ENCODE measurements around the gene SPDYE4.

The SPDYE4 gene

DNA sequence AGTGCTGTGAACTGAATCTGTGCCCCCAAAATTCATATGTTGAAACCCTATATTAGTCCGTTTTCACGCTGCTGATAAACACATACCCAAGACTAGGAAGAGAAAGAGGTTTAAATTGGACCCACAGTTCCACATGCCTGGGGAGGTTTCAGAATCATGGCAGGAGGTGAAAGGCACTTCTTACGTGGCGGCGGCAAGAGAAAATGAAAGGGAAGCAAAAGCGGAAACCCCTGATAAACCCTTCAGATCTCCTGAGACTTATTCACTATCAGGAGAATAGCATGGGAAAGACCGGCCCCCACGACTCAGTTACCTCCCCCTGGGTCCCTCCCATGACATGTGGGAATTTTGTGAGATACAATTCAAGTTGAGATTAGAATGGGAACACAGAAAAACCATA lies 3.7 kb upstream of the SPDYE4 start:
- Histone ChIP-seq H3K9me3 (ENCODE audit: low read length) (peaks cover 2% of the 10 kb centered on the region), H3K4me3 (ENCODE audit: low read length) (no peak overlapping the region), H3K4me1 (ENCODE audit: insufficient read depth, low read length) (no peaks in the 10 kb centered on the region), H3K36me3 (ENCODE audit: insufficient read depth, low read length) (no peaks in the 10 kb centered on the region), H2AFZ (ENCODE audit: low read depth, low read length) (no peak overlapping the region), H3K27me3 (ENCODE audit: insufficient read depth, low read length) (peaks cover 4% of the 10 kb centered on the region)

DNA sequence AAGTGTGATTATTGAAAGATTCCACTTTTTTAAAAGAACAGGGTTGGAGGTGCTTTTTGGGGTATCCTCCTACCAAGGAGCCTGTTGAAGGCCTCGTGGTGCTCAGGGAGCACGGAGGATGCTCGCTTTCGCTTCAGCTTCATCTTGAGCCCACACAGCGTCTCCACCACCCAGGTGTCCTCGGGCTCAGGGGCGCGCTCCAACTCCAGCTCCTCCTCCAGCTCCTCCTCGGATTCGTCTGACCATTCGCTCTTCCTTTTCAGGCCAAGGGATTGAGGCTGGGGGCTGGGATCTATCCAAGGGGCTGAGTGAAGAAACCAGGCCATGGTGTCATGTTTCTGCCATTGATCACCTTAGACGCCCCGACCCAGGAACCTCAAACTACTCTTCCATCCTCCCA lies 1.2 kb downstream of the SPDYE4 start:
- H2AFZ ChIP-seq (ENCODE audit: low read depth, low read length): no peak overlapping the region
- H3K4me1 ChIP-seq (ENCODE audit: insufficient read depth, low read length): no peaks in the 10 kb centered on the region
- no peak overlapping the region for H3K4me3 ChIP-seq (ENCODE audit: low read length)
- H3K9me3 ChIP-seq (ENCODE audit: low read length): peaks cover 3% of the 10 kb centered on the region
- H3K27me3 ChIP-seq (ENCODE audit: insufficient read depth, low read length): peaks cover 15% of the 10 kb centered on the region
- no peaks in the 10 kb centered on the region for H3K36me3 ChIP-seq (ENCODE audit: insufficient read depth, low read length)

DNA sequence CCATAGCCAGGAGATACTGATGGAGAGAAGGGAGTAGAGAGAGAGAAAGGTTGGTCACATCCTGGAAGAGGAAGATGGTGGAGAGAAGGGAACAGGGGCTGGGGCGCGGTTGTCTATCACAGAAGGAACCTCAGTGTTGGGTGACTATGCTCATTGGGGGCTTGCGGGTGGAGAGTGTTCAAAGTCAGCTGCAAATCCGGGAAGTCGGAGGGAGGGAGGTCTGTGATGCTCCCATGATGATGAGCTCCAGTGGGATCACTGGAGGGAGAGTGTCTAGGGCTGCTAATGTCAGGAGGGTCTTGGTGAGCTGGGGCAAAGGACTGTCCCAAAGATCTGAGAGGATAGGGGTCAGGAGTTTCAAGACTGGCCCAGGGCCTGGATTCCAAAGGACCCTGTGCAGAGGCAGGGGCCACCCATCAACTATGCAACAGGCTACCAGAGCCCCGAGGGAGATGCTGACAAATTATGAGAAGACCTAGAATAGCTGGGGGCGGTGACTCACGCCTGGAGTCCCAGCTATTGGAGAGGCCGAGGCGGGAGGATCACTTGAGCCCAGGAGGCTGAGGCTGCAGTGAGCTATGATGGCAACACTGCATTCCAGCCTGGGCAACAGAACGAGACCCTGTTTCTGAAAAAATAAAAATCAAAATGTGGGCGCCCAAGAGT lies 2.6 kb downstream of the SPDYE4 start:
- Histone ChIP-seq H2AFZ (ENCODE audit: low read depth, low read length) (no peak overlapping the region), H3K4me3 (ENCODE audit: low read length) (no peak overlapping the region), H3K27me3 (ENCODE audit: insufficient read depth, low read length) (peaks cover 15% of the 10 kb centered on the region), H3K4me1 (ENCODE audit: insufficient read depth, low read length) (no peaks in the 10 kb centered on the region), H3K9me3 (ENCODE audit: low read length) (peaks cover 3% of the 10 kb centered on the region), H3K36me3 (ENCODE audit: insufficient read depth, low read length) (no peaks in the 10 kb centered on the region)

DNA sequence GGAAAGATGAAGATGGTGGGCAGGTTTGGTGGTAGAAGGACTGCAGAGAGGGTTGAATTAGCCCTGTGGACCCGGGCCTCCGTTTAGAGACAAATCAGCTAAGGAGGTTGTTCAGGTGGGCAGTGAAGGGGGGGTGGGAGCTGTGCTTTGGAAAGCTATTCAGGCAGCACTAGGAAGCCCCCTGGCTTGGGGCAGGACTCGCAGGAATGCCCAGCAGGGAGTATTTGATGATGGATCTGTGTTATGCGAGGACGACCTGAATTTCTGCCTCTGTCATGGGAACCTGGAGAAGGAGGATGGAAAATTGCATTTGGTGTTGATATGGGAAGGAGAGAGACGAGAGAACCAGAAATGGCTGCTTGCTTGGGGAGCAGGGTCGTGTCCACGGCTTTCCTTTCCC lies 3.5 kb downstream of the SPDYE4 start:
- no peaks in the 10 kb centered on the region for H3K36me3 ChIP-seq (ENCODE audit: insufficient read depth, low read length)
- H3K9me3 ChIP-seq (ENCODE audit: low read length): peaks cover 3% of the 10 kb centered on the region
- H2AFZ ChIP-seq (ENCODE audit: low read depth, low read length): no peak overlapping the region
- no peaks in the 10 kb centered on the region for H3K4me1 ChIP-seq (ENCODE audit: insufficient read depth, low read length)
- peaks cover 13% of the 10 kb centered on the region for H3K27me3 ChIP-seq (ENCODE audit: insufficient read depth, low read length)
- no peak overlapping the region for H3K4me3 ChIP-seq (ENCODE audit: low read length)

DNA sequence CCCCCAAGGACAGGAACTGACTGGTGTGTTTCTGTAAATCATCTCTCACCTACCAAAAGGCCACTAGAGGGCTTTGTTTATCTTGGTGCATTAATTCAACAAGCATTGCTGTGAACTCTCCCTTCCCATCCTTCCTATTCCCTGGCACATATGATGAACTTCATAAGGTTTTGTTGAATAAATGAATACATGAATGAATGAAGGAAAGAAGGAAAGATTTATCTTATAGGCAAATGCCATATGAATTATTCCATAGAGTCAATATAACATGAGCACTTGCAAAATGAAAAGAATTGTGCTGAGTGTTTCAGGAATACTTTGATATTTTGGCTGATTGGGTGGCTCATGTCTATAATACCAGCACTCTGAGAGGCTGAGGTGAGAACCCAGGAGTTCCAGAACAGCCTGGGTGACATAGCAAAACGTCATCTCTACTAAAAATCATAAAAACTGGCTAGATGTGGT lies 4.3 kb downstream of the SPDYE4 start:
- H3K36me3 ChIP-seq (ENCODE audit: insufficient read depth, low read length): no peaks in the 10 kb centered on the region
- no peaks in the 10 kb centered on the region for H3K4me1 ChIP-seq (ENCODE audit: insufficient read depth, low read length)
- no peak overlapping the region for H2AFZ ChIP-seq (ENCODE audit: low read depth, low read length)
- H3K4me3 ChIP-seq (ENCODE audit: low read length): no peak overlapping the region
- H3K9me3 ChIP-seq (ENCODE audit: low read length): peaks cover 3% of the 10 kb centered on the region
- H3K27me3 ChIP-seq (ENCODE audit: insufficient read depth, low read length): peaks cover 10% of the 10 kb centered on the region

DNA sequence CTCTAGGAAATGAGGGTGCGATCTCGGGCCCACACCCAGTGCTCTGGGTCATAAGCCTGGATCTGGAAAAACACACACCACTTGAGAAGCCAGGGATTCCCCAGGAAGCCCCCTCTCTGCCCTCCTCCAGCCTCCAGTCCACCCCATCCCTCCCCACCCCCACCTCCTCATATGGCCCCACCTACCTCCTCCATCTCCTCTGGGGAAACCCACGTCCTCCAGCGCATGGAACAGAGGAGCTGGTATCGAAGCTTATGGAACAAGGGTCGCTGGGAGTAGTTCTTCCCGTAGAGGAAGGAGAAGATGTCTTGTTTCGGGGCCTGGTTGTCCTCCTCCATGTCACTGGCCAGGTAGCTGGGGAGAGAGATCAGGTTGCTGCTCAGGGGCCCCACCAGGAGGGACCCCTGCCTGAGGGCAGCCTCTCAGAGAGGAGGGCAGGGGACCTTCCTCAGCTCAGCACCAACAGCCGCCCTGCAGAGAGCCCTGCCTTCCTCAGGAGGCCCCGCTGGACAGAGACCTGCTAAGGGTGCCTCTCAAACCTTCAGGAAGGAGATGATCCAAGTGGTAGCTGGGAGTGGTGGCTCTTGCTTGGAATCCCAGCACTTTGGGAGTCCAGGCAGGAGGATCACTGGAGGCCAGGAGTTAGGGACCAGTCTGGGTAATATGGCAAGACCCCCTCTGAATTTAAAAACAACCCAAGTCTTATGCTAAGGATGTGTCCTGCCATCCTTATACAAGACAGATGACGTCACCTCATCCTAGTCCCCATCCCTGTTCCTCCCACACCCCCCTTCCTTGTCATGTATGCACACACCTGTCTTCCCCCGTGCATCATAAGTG lies 5.0 kb downstream of the SPDYE4 start:
- no peak overlapping the region for H3K4me3 ChIP-seq (ENCODE audit: low read length)
- H3K27me3 ChIP-seq (ENCODE audit: insufficient read depth, low read length): peaks cover 10% of the 10 kb centered on the region
- H3K36me3 ChIP-seq (ENCODE audit: insufficient read depth, low read length): no peaks in the 10 kb centered on the region

DNA sequence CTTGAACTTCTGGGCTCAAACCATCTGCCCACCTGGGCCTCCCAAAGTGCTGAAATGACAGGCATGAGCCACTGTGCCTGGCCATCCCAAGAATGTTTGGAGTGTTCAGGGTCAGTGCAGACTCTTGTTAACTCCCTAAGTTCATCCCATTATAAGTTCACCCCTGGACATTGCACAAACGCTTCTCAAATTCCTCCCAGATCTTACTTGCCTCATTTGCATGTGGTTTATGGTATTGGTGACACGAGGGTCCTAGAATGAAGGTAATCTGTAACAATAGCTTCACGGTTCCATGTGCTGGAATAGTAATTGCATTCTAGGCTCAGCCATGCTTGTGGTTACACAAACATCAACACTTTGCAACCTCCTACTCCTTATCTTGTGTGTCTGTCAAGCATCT lies 8.7 kb downstream of the SPDYE4 start:
- Histone ChIP-seq H2AFZ (ENCODE audit: low read depth, low read length) (no peak overlapping the region), H3K9me3 (ENCODE audit: low read length) (no peaks in the 10 kb centered on the region), H3K4me1 (ENCODE audit: insufficient read depth, low read length) (peaks cover 7% of the 10 kb centered on the region), H3K36me3 (ENCODE audit: insufficient read depth, low read length) (no peaks in the 10 kb centered on the region), H3K4me3 (ENCODE audit: low read length) (no peak overlapping the region), H3K27me3 (ENCODE audit: insufficient read depth, low read length) (peaks cover 3% of the 10 kb centered on the region)

More for the DNA sequence above, 5.0 kb downstream of the SPDYE4 start:
- Histone ChIP-seq H3K4me1 (ENCODE audit: insufficient read depth, low read length) (no peaks in the 10 kb centered on the region), H2AFZ (ENCODE audit: low read depth, low read length) (no peak overlapping the region), H3K9me3 (ENCODE audit: low read length) (peaks cover 3% of the 10 kb centered on the region)

DNA sequence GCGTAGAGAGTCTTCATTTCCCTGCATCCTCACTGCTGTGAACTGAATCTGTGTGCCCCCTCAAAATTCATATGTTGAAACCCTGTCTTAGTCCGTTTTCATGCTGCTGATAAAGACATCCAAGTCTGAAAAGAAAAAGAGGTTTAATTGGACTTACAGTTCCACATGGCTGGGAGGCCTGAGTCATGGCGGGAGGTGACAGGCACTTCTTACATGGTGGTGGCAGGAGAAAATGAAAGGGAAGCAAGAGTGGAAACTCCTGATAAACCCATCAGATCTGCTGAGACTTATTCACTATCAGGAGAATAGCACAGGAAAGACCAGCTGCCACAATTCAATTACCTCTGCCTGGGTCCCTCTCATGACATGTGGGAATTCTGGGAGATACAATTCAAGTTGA lies 10.6 kb downstream of the SPDYE4 start:
- Histone ChIP-seq H2AFZ (ENCODE audit: low read depth, low read length) (no peak overlapping the region), H3K4me3 (ENCODE audit: low read length) (no peak overlapping the region), H3K36me3 (ENCODE audit: insufficient read depth, low read length) (no peaks in the 10 kb centered on the region), H3K9me3 (ENCODE audit: low read length) (no peaks in the 10 kb centered on the region), H3K27me3 (ENCODE audit: insufficient read depth, low read length) (no peaks in the 10 kb centered on the region), H3K4me1 (ENCODE audit: insufficient read depth, low read length) (peaks cover 12% of the 10 kb centered on the region)

DNA sequence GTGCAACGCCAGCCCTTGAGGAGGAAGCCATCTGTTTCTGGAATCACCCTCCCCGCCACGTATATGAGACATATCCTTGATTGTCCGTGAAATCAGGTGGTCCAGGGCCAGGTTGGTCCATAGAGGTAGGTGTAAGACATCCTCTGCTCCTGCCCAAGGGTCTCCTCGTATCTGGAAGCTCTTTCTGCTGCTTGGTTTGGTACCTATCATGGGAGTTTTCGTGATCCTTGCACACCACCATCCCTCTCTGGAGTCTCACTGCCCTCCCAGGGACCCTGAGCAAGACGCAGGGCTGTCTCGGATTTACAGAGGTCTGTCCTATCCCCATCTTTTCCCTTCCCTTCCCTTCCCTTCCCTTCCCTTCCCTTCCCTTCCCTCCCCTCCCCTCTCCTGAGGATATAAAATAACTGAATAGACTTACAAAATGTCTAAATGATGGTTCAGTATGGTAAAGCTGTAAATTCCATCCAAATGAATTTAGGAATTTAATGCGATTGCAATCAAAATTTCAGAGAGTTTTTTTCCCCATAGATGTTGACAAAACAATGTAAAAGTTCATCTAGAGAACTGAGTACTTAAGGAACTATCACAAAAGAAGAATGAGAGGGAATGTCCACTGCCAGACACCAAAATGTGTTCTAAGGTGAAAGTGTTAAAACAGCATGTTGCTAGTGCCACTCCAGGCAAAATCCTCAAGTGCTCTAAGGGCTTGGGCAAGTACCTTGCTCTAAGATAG lies 11.7 kb downstream of the SPDYE4 start:
- H3K36me3 ChIP-seq (ENCODE audit: insufficient read depth, low read length): no peaks in the 10 kb centered on the region
- no peaks in the 10 kb centered on the region for H3K9me3 ChIP-seq (ENCODE audit: low read length)
- H3K4me1 ChIP-seq (ENCODE audit: insufficient read depth, low read length): peaks cover 12% of the 10 kb centered on the region
- H3K27me3 ChIP-seq (ENCODE audit: insufficient read depth, low read length): no peaks in the 10 kb centered on the region
- peak overlapping the region; percentile 29 for H2AFZ ChIP-seq (ENCODE audit: low read depth, low read length)
- H3K4me3 ChIP-seq (ENCODE audit: low read length): peak overlapping the region; percentile 41

DNA sequence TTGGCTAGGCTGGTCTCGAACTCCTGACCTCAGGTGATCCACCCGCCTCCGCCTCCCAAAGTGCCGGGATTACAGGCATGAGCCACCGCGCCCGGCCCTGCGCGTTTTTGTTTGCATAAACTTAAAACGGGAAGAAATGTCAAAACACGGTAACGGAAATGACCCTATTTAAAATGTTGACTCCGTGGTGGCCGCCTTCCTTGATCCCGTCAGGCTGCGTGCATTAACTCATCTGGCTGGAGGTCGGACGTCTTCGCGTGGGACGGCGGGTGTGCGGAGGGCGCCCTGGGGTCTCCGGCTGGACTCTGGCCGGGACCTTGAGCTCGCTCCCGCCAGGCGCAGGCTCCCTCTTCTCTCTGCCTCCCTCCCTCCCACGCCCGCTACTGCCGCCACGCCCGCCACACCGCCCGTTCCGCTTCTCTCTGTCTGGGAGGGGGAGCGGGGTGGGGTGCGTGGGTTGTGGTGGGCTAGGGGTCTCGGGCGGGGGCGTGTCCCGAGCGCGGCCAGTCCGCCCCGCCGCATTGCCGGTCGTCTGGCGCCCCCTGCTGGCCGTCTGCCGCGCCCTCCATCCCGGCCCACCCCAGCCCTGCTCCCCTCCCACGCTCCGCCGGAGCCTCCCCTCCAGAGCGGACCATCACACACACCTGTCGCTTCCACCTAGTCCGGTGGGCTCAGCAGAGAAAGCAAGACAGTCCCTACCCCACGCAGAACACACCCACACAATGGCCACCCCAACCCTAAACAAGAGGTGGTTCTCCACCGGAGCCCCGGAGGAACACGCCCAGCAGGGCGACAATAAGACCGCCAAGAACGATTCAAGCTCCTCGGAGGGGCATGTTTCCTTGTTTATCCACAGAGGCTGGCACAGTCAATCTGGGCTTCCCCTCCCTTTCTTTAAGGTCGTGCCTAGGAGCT lies 12.5 kb downstream of the SPDYE4 start:
- peak overlapping the region; percentile 41 for H3K4me3 ChIP-seq (ENCODE audit: low read length)
- peaks cover 12% of the 10 kb centered on the region for H3K4me1 ChIP-seq (ENCODE audit: insufficient read depth, low read length)
- no peaks in the 10 kb centered on the region for H3K27me3 ChIP-seq (ENCODE audit: insufficient read depth, low read length)
- H3K9me3 ChIP-seq (ENCODE audit: low read length): no peaks in the 10 kb centered on the region
- peak overlapping the region; percentile 29 for H2AFZ ChIP-seq (ENCODE audit: low read depth, low read length)
- H3K36me3 ChIP-seq (ENCODE audit: insufficient read depth, low read length): no peaks in the 10 kb centered on the region

DNA sequence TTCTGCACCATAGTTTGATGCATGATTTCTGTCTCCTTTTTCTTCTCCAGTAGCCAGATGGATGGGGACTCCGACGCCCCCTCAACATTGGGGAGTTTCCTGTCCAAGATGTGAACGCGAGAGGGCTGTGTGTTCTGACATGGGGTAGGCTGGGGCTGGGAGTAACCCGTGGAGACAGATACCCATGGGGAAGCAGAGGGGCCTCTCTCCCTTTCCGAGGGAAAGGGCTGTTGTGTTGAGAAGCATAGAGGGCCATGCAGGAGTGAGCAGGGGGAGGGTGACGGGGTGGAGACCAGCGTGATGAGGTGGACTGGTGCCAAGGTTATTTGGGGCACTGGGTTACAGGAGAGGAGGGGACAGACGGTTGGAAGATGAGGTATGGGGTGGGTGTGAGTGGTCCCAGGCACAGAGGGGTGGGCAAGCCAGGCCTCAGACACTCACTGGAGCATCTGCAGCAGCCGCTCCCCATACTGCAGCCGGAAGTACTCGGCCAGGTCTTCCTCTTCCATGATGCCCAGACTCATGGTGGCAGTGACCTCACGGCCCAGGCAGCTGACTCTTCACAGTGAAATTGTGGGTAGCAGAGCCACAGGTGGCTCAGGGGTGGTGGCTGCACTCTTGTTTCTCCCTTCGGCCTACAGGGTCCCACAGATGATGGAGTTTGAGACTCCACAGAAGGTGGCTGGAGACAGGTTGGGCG lies 14.1 kb downstream of the SPDYE4 start:
- Histone ChIP-seq H3K4me3 (ENCODE audit: low read length) (no peak overlapping the region), H3K9me3 (ENCODE audit: low read length) (no peaks in the 10 kb centered on the region), H3K36me3 (ENCODE audit: insufficient read depth, low read length) (no peaks in the 10 kb centered on the region), H3K27me3 (ENCODE audit: insufficient read depth, low read length) (no peaks in the 10 kb centered on the region), H2AFZ (ENCODE audit: low read depth, low read length) (no peak overlapping the region), H3K4me1 (ENCODE audit: insufficient read depth, low read length) (peaks cover 14% of the 10 kb centered on the region)

DNA sequence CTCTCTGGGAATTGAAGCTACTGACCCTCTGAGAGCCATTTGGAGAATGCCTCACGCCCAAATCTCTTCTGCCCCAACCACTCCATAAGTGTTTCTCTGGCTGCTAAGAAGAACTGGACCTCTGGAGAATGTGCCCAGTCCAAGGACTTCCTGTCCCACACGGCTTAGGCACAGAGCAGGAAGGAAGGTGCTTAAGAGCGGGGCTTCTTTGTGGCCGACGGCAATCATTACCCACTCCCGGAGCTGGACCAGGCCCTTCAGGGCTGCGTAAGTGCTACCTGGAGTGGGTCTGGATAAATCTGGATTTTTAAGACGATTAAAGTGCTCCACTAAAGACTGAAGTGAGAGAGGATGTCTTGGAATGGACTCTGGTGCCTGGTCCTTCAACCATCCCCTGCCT lies 15.5 kb downstream of the SPDYE4 start:
- peaks cover 20% of the 10 kb centered on the region for H3K4me1 ChIP-seq (ENCODE audit: insufficient read depth, low read length)
- no peaks in the 10 kb centered on the region for H3K27me3 ChIP-seq (ENCODE audit: insufficient read depth, low read length)
- H3K36me3 ChIP-seq (ENCODE audit: insufficient read depth, low read length): no peaks in the 10 kb centered on the region
- H3K4me3 ChIP-seq (ENCODE audit: low read length): no peak overlapping the region
- H2AFZ ChIP-seq (ENCODE audit: low read depth, low read length): no peak overlapping the region
- no peaks in the 10 kb centered on the region for H3K9me3 ChIP-seq (ENCODE audit: low read length)
